Embryonic facial prominence (tissue), 1 donor: ENCODE data around the gene WSCD2.

Source experiments
- DNase-seq: peaks from one replicate; pipeline ENCODE4 v3.0.0-alpha.2; 2016; ENCODE audit errors: extremely low spot score

WSCD2 gene

GRCh38 chr12:108129017-108129812 is at the start of gene WSCD2:
WSCD2 (plus strand) TSS chr12:108129288; CDS start chr12:108195833, 66,545 bp downstream.
- DNase-seq, result no peak

GRCh38 chr12:108079721-108080120 is 49.4 kb upstream of the WSCD2 start:
- no peak for DNase-seq

GRCh38 chr12:108080363-108080762 is 48.7 kb upstream of the WSCD2 start:
- DNase-seq, result no peak

GRCh38 chr12:108082485-108082884 is 46.6 kb upstream of the WSCD2 start:
- no peak for DNase-seq

- no peak for DNase-seq
Observed at GRCh38 chr12:108087900-108088299, 41.2 kb upstream of the WSCD2 start.

- no peak for DNase-seq
Observed at GRCh38 chr12:108090107-108090899, 38.8 kb upstream of the WSCD2 start.

- DNase-seq, result peak; percentile 9
Observed at GRCh38 chr12:108090932-108091678, 38.0 kb upstream of the WSCD2 start.

- DNase-seq, result no peak
Observed at GRCh38 chr12:108091679-108092051, 37.4 kb upstream of the WSCD2 start.

GRCh38 chr12:108093209-108093608 is 35.9 kb upstream of the WSCD2 start:
- DNase-seq, result no peak

- no peak for DNase-seq
Observed at GRCh38 chr12:108094056-108094649, 34.9 kb upstream of the WSCD2 start.

GRCh38 chr12:108097160-108097911 is 31.8 kb upstream of the WSCD2 start:
- DNase-seq, result no peak

- DNase-seq, result no peak
Observed at GRCh38 chr12:108098374-108098773, 30.7 kb upstream of the WSCD2 start.

GRCh38 chr12:108099073-108099472 is 30.0 kb upstream of the WSCD2 start:
- DNase-seq, result no peak

GRCh38 chr12:108099778-108100489 is 29.2 kb upstream of the WSCD2 start:
- DNase-seq, result no peak

- DNase-seq, result no peak
Observed at GRCh38 chr12:108101605-108102175, 27.4 kb upstream of the WSCD2 start.

GRCh38 chr12:108102363-108102762 is 26.7 kb upstream of the WSCD2 start:
- no peak for DNase-seq

GRCh38 chr12:108103087-108103486 is 26.0 kb upstream of the WSCD2 start:
- no peak for DNase-seq

- no peak for DNase-seq
Observed at GRCh38 chr12:108103517-108103916, 25.6 kb upstream of the WSCD2 start.

- no peak for DNase-seq
Observed at GRCh38 chr12:108104657-108105056, 24.4 kb upstream of the WSCD2 start.

GRCh38 chr12:108106599-108106998 is 22.5 kb upstream of the WSCD2 start:
- no peak for DNase-seq
